Subcutaneous abdominal adipose tissue (tissue), 5 donors: ENCODE results near the gene RNF212.

Experiments used
- H3K27ac ChIP-seq: one replicate; pipeline ENCODE4 v1.7.0; 2013; ENCODE audit warnings: low read depth, mild to moderate bottlenecking, inconsistent platforms, low read length, moderate library complexity
- H3K27me3 ChIP-seq, 5 donors: one replicate each; pipeline ENCODE4 v1.7.0; 2013; ENCODE audit warnings: low read length in 5 of 5, inconsistent platforms in 1 of 5; ENCODE audit not compliant: control insufficient read depth in 5 of 5, insufficient read depth in 4 of 5
- H3K36me3 ChIP-seq, 5 donors: one replicate each; pipeline ENCODE4 v1.7.0; 2013; ENCODE audit warnings: low read length in 5 of 5; ENCODE audit not compliant: control insufficient read depth in 5 of 5, insufficient read depth in 5 of 5
- H3K4me1 ChIP-seq, 5 donors: one replicate each; pipeline ENCODE4 v1.7.0; 2013; ENCODE audit warnings: low read length in 5 of 5, mild to moderate bottlenecking in 3 of 5, moderate library complexity in 1 of 5; ENCODE audit not compliant: control insufficient read depth in 5 of 5, insufficient read depth in 5 of 5
- H3K4me3 ChIP-seq, 5 donors: one replicate each; pipeline ENCODE4 v1.7.0; 2013; ENCODE audit warnings: low read length in 5 of 5, low read depth in 1 of 5
- H3K9ac ChIP-seq, 5 donors: one replicate each; pipeline ENCODE4 v1.7.0; 2013; ENCODE audit warnings: low read length in 5 of 5, mild to moderate bottlenecking in 4 of 5, moderate library complexity in 3 of 5
- H3K9me3 ChIP-seq, 5 donors: one replicate each; pipeline ENCODE4 v1.7.0; 2013; ENCODE audit warnings: low read length in 5 of 5; ENCODE audit not compliant: control insufficient read depth in 5 of 5
- donor health status: healthy.
- donor health status: healthy.
- donor health status: healthy.
- donor health status: healthy.
- donor health status: healthy.

Gene RNF212

GRCh38 chr4:1022739-1023066 lies 90.7 kb downstream of the RNF212 start:
- no peak overlapping the region for H3K27ac ChIP-seq
- no peaks in the 10 kb centered on the region for H3K9me3 ChIP-seq
- H3K9ac ChIP-seq: no peak overlapping the region
- H3K36me3 ChIP-seq: peaks cover 0 to 27% (median 25%) of the 10 kb centered on the region in 5 donors
- H3K4me3 ChIP-seq: no peak overlapping the region
- H3K4me1 ChIP-seq: peaks cover 0 to 11% (median 0%) of the 10 kb centered on the region in 5 donors
- H3K27me3 ChIP-seq: no peaks in the 10 kb centered on the region

DNA sequence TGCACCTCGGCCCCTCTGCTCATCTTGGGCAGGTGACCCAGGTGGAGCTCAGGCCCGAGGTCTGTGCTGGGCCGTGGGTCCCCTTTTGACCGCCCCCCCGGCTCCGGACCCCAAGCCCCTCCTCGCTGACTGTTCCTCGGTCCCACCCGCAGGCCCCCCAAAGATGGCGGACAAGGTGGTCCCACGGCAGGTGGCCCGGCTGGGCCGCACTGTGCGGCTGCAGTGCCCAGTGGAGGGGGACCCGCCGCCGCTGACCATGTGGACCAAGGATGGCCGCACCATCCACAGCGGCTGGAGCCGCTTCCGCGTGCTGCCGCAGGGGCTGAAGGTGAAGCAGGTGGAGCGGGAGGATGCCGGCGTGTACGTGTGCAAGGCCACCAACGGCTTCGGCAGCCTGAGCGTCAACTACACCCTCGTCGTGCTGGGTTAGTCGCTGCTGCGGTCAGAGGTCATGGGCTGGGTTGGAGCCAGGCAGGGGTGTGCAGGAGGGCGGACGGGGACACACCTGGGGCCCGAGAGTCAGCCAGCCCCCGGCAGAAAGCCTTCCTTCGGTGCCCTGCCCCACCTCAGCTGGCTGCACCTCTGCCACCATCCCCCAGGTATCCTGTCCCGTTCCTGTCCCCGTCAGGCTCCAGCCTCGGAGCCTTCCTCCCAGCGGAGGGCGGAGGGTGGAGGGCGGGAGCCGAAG lies 91.2 kb downstream of the RNF212 start:
- H3K27me3 ChIP-seq: no peaks in the 10 kb centered on the region
- no peaks in the 10 kb centered on the region for H3K9me3 ChIP-seq
- no peak overlapping the region for H3K4me3 ChIP-seq
- H3K9ac ChIP-seq: no peak overlapping the region
- H3K27ac ChIP-seq: no peak overlapping the region
- peaks cover 0 to 10% (median 0%) of the 10 kb centered on the region in 5 donors for H3K4me1 ChIP-seq
- peaks cover 0 to 29% (median 25%) of the 10 kb centered on the region in 5 donors for H3K36me3 ChIP-seq
